SK-N-SH treated with all-trans-retinoic acid at 6 μM for 48 hours (cell line): Measurements from ENCODE around the gene LYPD3.

Source experiments
- BACH2 ChIP-seq: fragments of 250-450 bp; sonication (Bioruptor Pico); IDR thresholded peaks from 2 replicates; pipeline ENCODE4 v1.9.0; 2021; ENCODE audit warnings: mild to moderate bottlenecking, borderline replicate concordance
- ESRRG ChIP-seq: fragments of 250-450 bp; sonication (Bioruptor Pico); IDR thresholded peaks from 2 replicates; pipeline ENCODE4 v1.6.1; 2021; ENCODE audit warnings: mild to moderate bottlenecking
- GLIS3 ChIP-seq: fragments of 250-450 bp; sonication (Bioruptor Pico); IDR thresholded peaks from 2 replicates; pipeline ENCODE4 v1.5.0; 2020; ENCODE audit warnings: mild to moderate bottlenecking, moderate library complexity
- ZC3H10 ChIP-seq: fragments of 250-450 bp; sonication (Bioruptor Pico); IDR thresholded peaks from 2 replicates; pipeline ENCODE4 v1.5.1; 2021; ENCODE audit warnings: mild to moderate bottlenecking, moderate library complexity
- TF ChIP-seq, protein P1 (sequence below): fragments of 250-450 bp; sonication (Bioruptor Pico); IDR thresholded peaks from 2 replicates; pipeline ENCODE4 v1.5.1; 2020; ENCODE audit warnings: low read depth, mild to moderate bottlenecking, moderate library complexity

DNA sequence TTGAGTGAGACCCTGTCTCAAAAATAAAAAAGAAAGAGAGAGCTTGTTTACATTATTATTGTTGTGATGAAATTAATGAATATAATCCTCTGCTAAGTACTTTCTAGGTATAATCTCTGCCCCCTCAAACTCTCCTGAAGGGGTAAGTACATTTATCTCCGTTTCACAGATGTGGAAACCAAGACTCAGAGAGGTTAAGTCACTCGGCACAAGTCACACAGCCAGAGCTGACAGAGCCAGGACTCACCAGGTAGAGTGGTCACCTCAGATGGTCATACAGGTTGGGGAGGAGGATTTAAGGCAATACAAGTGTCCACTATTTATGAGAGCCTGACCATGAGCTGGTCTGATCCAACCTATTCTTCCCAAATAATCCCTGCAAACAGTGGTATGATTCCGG is 15.2 kb upstream of the LYPD3 start:
- TF ChIP-seq ZC3H10 (no peak), ESRRG (no peak), BACH2 (CRISPR knock-in tag) (no peak), GLIS3 (CRISPR knock-in tag) (no peak)
- TF ChIP-seq, protein P1, sequence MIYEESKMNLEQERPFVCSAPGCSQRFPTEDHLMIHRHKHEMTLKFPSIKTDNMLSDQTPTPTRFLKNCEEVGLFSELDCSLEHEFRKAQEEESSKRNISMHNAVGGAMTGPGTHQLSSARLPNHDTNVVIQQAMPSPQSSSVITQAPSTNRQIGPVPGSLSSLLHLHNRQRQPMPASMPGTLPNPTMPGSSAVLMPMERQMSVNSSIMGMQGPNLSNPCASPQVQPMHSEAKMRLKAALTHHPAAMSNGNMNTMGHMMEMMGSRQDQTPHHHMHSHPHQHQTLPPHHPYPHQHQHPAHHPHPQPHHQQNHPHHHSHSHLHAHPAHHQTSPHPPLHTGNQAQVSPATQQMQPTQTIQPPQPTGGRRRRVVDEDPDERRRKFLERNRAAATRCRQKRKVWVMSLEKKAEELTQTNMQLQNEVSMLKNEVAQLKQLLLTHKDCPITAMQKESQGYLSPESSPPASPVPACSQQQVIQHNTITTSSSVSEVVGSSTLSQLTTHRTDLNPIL (CRISPR knock-in tag), result no peak
